ENCODE data around the gene NEU4. TPM values are rescaled to one million over a fixed set of nuclear protein-coding genes. Genes with fewer than 3 reads are reported as not detected.

Gene NEU4
- total RNA-seq, 1 experiment from 2014 or later, result 0.70 TPM

DNA sequence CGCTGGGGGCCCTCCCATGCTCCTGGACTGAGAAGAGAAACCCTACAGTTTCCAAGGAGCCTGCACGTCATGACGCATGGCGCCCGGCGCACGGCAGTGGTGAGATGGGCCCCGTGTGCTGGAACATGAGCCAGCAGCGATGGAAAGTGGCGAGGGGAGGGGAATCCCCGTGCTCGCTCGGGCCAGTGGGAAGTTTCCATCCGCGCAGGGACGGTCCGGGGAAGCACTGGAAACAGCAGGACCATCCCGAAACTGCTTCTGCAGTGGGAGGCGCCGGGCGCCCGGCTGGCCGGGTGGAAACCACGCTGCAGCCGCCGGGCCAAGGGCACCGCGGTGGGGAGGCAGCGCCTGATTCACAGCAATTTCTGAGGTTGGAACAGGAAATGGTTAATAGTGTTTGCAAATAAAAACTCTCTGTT is 54.6 kb downstream of the NEU4 start:
- Histone ChIP-seq H3K4me1 (ENCODE audit: insufficient read depth, low read length) (no peaks in the 10 kb centered on the region; the same call in 1 of the 2 replicates), H3K4me2 (ENCODE audit: insufficient read depth, insufficient read length, low read length) (no peak overlapping the region), H2BK20ac (ENCODE audit: low read depth, low read length, poor library complexity, severe bottlenecking) (no peak overlapping the region), H2BK5ac (ENCODE audit: insufficient read length, low read length) (no peak overlapping the region), H4K91ac (ENCODE audit: insufficient read length, low read depth, low read length) (no peak overlapping the region), H4K20me1 (ENCODE audit: control insufficient read depth, insufficient read depth, insufficient read length) (peaks cover 8% of the 10 kb centered on the region), H2BK120ac (ENCODE audit: low read depth, low read length, poor library complexity, severe bottlenecking) (no peak overlapping the region), H3K18ac (ENCODE audit: insufficient read length, low read depth, low read length) (no peak overlapping the region), H2BK12ac (ENCODE audit: insufficient read length, low read depth, low read length) (no peak overlapping the region), H3K23me2 (ENCODE audit: insufficient read length, low read depth, low read length, poor library complexity, severe bottlenecking) (no peaks in the 10 kb centered on the region), H3K27ac (ENCODE audit: insufficient read length, low read depth, low read length) (no peak overlapping the region), H3K9ac (ENCODE audit: extremely low read depth, insufficient read length, low read length) (no peak overlapping the region), H4K8ac (replicated peaks; ENCODE audit: insufficient read length, low read depth, low read length) (no peak overlapping the region), H3K27me3 (ENCODE audit: insufficient read depth, low read length) (no peaks in the 10 kb centered on the region; the same call in 1 of the 2 replicates), H3K23ac (ENCODE audit: insufficient read length, low read depth, low read length) (no peak overlapping the region), H4K5ac (ENCODE audit: insufficient read length, low read depth, low read length) (no peak overlapping the region), H3K4ac (ENCODE audit: low read depth, low read length) (no peak overlapping the region), H2AFZ (ENCODE audit: low read length) (no peak overlapping the region), H2AK5ac (ENCODE audit: insufficient read length, low read length) (no peak overlapping the region), H3K14ac (ENCODE audit: insufficient read depth, low read length) (no peak overlapping the region), H3T11ph (ENCODE audit: low read length) (no peak overlapping the region), H3K56ac (ENCODE audit: insufficient read length, low read depth, low read length) (no peak overlapping the region), H2BK15ac (ENCODE audit: low read depth, low read length) (no peak overlapping the region), H3K9me3 (ENCODE audit: control insufficient read depth, low read depth, low read length) (no peaks in the 10 kb centered on the region), H3K79me2 (ENCODE audit: insufficient read depth, low read length) (no peaks in the 10 kb centered on the region), H3K79me1 (ENCODE audit: insufficient read depth, low read depth, low read length, poor library complexity, severe bottlenecking) (no peaks in the 10 kb centered on the region)
- peaks cover 19 to 20% of the 10 kb centered on the region in 2 experiments for H3K9me3 Mint-ChIP-seq
- no CpG with 5 or more reads among the region's 29 CpGs for WGBS (ENCODE audit: extremely low coverage, insufficient read length, low lambda C conversion rate)
- no peak overlapping the region for H3K27ac Mint-ChIP-seq
- DNase-seq, result no peak
- TF ChIP-seq, protein P1, sequence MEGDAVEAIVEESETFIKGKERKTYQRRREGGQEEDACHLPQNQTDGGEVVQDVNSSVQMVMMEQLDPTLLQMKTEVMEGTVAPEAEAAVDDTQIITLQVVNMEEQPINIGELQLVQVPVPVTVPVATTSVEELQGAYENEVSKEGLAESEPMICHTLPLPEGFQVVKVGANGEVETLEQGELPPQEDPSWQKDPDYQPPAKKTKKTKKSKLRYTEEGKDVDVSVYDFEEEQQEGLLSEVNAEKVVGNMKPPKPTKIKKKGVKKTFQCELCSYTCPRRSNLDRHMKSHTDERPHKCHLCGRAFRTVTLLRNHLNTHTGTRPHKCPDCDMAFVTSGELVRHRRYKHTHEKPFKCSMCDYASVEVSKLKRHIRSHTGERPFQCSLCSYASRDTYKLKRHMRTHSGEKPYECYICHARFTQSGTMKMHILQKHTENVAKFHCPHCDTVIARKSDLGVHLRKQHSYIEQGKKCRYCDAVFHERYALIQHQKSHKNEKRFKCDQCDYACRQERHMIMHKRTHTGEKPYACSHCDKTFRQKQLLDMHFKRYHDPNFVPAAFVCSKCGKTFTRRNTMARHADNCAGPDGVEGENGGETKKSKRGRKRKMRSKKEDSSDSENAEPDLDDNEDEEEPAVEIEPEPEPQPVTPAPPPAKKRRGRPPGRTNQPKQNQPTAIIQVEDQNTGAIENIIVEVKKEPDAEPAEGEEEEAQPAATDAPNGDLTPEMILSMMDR (conservative IDR thresholded peaks at IDR 0.05), result no peak
- H3K4me3 Mint-ChIP-seq, result no peak overlapping the region
- H3K27me3 Mint-ChIP-seq (ENCODE audit: low read depth), result peaks cover 19% of the 10 kb centered on the region
- H3K36me3 Mint-ChIP-seq (ENCODE audit: insufficient read depth in 1 of 3, low read depth in 3 of 3), result peaks cover 0 to 6% (median 0%) of the 10 kb centered on the region in 3 experiments; a peak in 2 of 7 replicates
- H3K4me1 Mint-ChIP-seq, result peaks cover 6 to 23% of the 10 kb centered on the region in 2 experiments
